ENCODE measurements around the gene RASGRP3. TPM values are rescaled to one million over a fixed set of nuclear protein-coding genes. Genes with fewer than 3 reads are reported as not detected.

The RASGRP3 gene
- total and polyA plus RNA-seq, 9 of the 15 experiments (the other 6 are each of a cell fraction or from before 2014, with no cell fraction given) = 0.18 to 1.7 (median 1.2) TPM

DNA sequence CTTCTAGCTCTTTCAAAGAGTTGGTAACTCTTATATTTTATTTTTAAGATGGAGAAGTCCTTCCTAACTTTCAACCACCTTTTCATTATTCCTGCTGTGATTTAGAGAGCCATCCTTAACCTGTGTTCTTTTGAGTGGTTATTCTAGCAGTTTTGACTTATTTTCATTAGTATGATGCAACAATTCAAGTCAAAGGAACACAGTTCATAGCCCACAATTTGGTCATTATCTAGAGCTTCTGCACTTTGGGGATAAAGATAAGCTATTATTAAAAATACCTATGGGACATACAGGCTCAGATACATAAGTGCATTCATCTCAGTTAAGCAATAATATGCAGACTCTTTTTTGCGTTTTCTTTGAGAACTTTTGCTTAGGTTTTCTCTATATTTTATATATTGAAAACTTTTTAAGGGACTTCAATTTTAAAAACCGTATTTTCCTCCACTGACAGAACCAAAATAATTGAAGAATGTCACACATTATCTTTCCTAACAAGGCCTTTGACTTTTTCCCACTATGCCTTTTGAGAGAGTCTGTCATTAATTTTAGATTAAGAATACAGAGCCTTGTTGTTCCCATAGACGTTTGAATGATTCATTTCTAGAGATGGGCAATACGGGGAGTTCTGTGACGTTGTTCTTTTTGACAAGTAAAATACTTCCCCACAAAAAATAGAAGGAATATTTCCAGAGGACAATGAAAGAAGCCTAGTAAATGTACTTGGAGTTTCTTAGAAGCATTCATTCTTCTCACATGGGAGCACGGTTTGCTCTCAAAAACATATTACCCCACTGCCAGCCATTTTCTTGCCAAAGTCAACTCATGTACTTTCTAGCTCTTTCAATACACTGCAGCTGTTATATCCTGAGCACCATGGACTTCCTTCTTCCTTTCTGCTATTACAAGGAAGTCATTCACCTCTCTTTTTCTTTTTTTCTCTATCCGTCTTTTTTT, 42.9 kb upstream of the RASGRP3 start:
- H3K79me2 ChIP-seq (ENCODE audit: control insufficient read depth, insufficient read depth, low read length) = no peaks in the 10 kb centered on the region
- BruUV-seq (replicated peaks) = no TSS peak
- POLR2A ChIA-PET = no interaction called here
- no peaks in the 10 kb centered on the region for H3K9me3 ChIP-seq (replicated peaks; ENCODE audit: control insufficient read depth, insufficient read depth, low read depth, low read length)
- in situ Hi-C loops (cut with MboI) = no loop called here
- CTCF ChIA-PET (ENCODE audit: low intra/inter-chr PET ratio) = interaction anchor here (0.6 kb wide), 1 partner anchor 43 kb away, joined by 3 read pairs; no protein-coding TSS in a partner anchor
- ATAC-seq = no peak
- no peaks in the 10 kb centered on the region for H3K9me1 ChIP-seq (ENCODE audit: control insufficient read depth, insufficient read depth, low read length)
- no peaks in the 10 kb centered on the region for H3K27me3 ChIP-seq (ENCODE audit: control insufficient read depth in 2 of 2, insufficient read depth in 2 of 2, low read length in 2 of 2)
- no peak for FAIRE-seq
- no peak for DNase-seq (ENCODE audit: extremely low read depth in 1 of 4, low spot score in 3 of 4)
- no peak overlapping the region for H3K27ac ChIP-seq (ENCODE audit: extremely low read depth, low read depth, low read length)
- TF ChIP-seq CEBPG (CRISPR knock-in tag; IDR thresholded peaks at IDR 0.05) (peak; percentile 38; the same call in 1 of the 2 replicates), CEBPG (tag; conservative IDR thresholded peaks at IDR 0.05 in 1 of 2, IDR thresholded peaks at IDR 0.05 in 1 of 2) (peak; percentile 74 to 80), ZSCAN32 (CRISPR knock-in tag; IDR thresholded peaks at IDR 0.05) (peak; percentile 55; the same call in 1 of the 2 replicates), CEBPB (tag; IDR thresholded peaks at IDR 0.05) (0 out of 2 replicates have a peak, but pooled peaks have one; percentile 4), HSF4 (CRISPR knock-in tag; IDR thresholded peaks at IDR 0.05; ENCODE audit: borderline replicate concordance) (no peak)
- TF ChIP-seq, protein P1, sequence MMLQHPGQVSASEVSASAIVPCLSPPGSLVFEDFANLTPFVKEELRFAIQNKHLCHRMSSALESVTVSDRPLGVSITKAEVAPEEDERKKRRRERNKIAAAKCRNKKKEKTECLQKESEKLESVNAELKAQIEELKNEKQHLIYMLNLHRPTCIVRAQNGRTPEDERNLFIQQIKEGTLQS (IDR thresholded peaks at IDR 0.05) = peak; percentile 42; the same call in 1 of the 2 replicates
- TF ChIP-seq, protein P1 (CRISPR knock-in tag; conservative IDR thresholded peaks at IDR 0.05) = no peak
- TF ChIP-seq, protein P2, sequence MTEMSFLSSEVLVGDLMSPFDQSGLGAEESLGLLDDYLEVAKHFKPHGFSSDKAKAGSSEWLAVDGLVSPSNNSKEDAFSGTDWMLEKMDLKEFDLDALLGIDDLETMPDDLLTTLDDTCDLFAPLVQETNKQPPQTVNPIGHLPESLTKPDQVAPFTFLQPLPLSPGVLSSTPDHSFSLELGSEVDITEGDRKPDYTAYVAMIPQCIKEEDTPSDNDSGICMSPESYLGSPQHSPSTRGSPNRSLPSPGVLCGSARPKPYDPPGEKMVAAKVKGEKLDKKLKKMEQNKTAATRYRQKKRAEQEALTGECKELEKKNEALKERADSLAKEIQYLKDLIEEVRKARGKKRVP (CRISPR knock-in tag; IDR thresholded peaks at IDR 0.05) = peak; percentile 79
- TF ChIP-seq, protein P3, sequence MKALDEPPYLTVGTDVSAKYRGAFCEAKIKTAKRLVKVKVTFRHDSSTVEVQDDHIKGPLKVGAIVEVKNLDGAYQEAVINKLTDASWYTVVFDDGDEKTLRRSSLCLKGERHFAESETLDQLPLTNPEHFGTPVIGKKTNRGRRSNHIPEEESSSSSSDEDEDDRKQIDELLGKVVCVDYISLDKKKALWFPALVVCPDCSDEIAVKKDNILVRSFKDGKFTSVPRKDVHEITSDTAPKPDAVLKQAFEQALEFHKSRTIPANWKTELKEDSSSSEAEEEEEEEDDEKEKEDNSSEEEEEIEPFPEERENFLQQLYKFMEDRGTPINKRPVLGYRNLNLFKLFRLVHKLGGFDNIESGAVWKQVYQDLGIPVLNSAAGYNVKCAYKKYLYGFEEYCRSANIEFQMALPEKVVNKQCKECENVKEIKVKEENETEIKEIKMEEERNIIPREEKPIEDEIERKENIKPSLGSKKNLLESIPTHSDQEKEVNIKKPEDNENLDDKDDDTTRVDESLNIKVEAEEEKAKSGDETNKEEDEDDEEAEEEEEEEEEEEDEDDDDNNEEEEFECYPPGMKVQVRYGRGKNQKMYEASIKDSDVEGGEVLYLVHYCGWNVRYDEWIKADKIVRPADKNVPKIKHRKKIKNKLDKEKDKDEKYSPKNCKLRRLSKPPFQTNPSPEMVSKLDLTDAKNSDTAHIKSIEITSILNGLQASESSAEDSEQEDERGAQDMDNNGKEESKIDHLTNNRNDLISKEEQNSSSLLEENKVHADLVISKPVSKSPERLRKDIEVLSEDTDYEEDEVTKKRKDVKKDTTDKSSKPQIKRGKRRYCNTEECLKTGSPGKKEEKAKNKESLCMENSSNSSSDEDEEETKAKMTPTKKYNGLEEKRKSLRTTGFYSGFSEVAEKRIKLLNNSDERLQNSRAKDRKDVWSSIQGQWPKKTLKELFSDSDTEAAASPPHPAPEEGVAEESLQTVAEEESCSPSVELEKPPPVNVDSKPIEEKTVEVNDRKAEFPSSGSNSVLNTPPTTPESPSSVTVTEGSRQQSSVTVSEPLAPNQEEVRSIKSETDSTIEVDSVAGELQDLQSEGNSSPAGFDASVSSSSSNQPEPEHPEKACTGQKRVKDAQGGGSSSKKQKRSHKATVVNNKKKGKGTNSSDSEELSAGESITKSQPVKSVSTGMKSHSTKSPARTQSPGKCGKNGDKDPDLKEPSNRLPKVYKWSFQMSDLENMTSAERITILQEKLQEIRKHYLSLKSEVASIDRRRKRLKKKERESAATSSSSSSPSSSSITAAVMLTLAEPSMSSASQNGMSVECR (CRISPR knock-in tag; IDR thresholded peaks at IDR 0.05) = no peak
- TF ChIP-seq, protein P4, sequence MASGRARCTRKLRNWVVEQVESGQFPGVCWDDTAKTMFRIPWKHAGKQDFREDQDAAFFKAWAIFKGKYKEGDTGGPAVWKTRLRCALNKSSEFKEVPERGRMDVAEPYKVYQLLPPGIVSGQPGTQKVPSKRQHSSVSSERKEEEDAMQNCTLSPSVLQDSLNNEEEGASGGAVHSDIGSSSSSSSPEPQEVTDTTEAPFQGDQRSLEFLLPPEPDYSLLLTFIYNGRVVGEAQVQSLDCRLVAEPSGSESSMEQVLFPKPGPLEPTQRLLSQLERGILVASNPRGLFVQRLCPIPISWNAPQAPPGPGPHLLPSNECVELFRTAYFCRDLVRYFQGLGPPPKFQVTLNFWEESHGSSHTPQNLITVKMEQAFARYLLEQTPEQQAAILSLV (tag; IDR thresholded peaks at IDR 0.05) = 0 out of 2 replicates have a peak, but pooled peaks have one; percentile 34
- no peak overlapping the region for H3K4me3 ChIP-seq
- peak overlapping the region; percentile 64 for H2AFZ ChIP-seq (ENCODE audit: low read depth, low read length)
- no peaks in the 10 kb centered on the region for H4K20me1 ChIP-seq (replicated peaks; ENCODE audit: control insufficient read depth, insufficient read depth, low read length)
- peaks cover 0 to 10% of the 10 kb centered on the region in 2 experiments; a peak in 2 of 5 replicates for H3K4me1 ChIP-seq (replicated peaks in 1 of 2; ENCODE audit: control insufficient read depth in 2 of 2, insufficient read depth in 2 of 2, low read length in 2 of 2)
- H3K4me2 ChIP-seq (ENCODE audit: insufficient read depth, low read length) = no peak overlapping the region
- intact Hi-C loops (cut with micrococcal nuclease) = no loop called here
- no peaks in the 10 kb centered on the region for H3K36me3 ChIP-seq (ENCODE audit: control insufficient read depth, insufficient read depth, low read length)
- WGBS (ENCODE audit: insufficient coverage, low coverage, missing lambda C conversion rate) = 10% methylated on average over 7 of the region's 7 CpGs
- H3K9ac ChIP-seq (ENCODE audit: insufficient read depth in 1 of 2, low read depth in 2 of 2, low read length in 2 of 2) = no peak overlapping the region

All from K562 (cell line).